H54 (cell line): Measurements from ENCODE around the gene ASAP2.

Experiments used
- DNase-seq: peaks from one replicate; pipeline ENCODE4 v3.0.0; 2011; ENCODE audit warnings: low spot score, mixed read lengths; ENCODE audit not compliant: insufficient read length
- FAIRE-seq: peaks from 3 replicates; lab custom pipeline; 2011; peaks lifted over from hg19 to GRCh38; lab: Jason Lieb, UNC
- POLR2A ChIP-seq: IDR thresholded peaks from 2 replicates; pipeline ENCODE4 v1.6.1; 2011; ENCODE audit warnings: low read depth, mild to moderate bottlenecking, low read length

The ASAP2 gene

GRCh38 chr2:9412781-9413180 lies 206.2 kb downstream of the ASAP2 start:
- DNase-seq (no peak), FAIRE-seq (no peak)
- TF ChIP-seq POLR2A = no peak

GRCh38 chr2:9415516-9416169 lies 209.0 kb downstream of the ASAP2 start:
- no peak for DNase-seq
- no peak for FAIRE-seq

GRCh38 chr2:9416267-9416961 lies 209.8 kb downstream of the ASAP2 start:
- DNase-seq = no peak
- TF ChIP-seq POLR2A = no peak
- FAIRE-seq = no peak

More at GRCh38 chr2:9415516-9416169, 209.0 kb downstream of the ASAP2 start:
- no peak for TF ChIP-seq POLR2A

- no peak for DNase-seq
- FAIRE-seq = no peak
- no peak for TF ChIP-seq POLR2A
Observed at GRCh38 chr2:9416962-9417316, 210.3 kb downstream of the ASAP2 start.

GRCh38 chr2:9417725-9418124 lies 211.1 kb downstream of the ASAP2 start:
- no peak for DNase-seq
- no peak for FAIRE-seq

GRCh38 chr2:9418746-9419145 lies 212.1 kb downstream of the ASAP2 start:
- no peak for DNase-seq
- TF ChIP-seq POLR2A = no peak
- no peak for FAIRE-seq

More at GRCh38 chr2:9417725-9418124, 211.1 kb downstream of the ASAP2 start:
- no peak for TF ChIP-seq POLR2A

GRCh38 chr2:9419541-9419940 lies 212.9 kb downstream of the ASAP2 start:
- FAIRE-seq (no peak), DNase-seq (no peak)
- no peak for TF ChIP-seq POLR2A

GRCh38 chr2:9420495-9420894 lies 213.9 kb downstream of the ASAP2 start:
- DNase-seq = no peak
- FAIRE-seq = no peak
- no peak for TF ChIP-seq POLR2A

- DNase-seq (peak; percentile 47), FAIRE-seq (no peak)
Observed at GRCh38 chr2:9422321-9423099, 215.9 kb downstream of the ASAP2 start.

GRCh38 chr2:9423100-9423921 lies 216.7 kb downstream of the ASAP2 start, which contains the start of the genes CPSF3 and ITGB1BP1:
Gene CPSF3, plus strand, starts transcription at chr2:9423654. Its CDS starts 120 bp downstream, at chr2:9423774.
Gene ITGB1BP1, minus strand, starts transcription at chr2:9423528. Its CDS starts 4,831 bp downstream, at chr2:9418697.
- DNase-seq (peak; percentile 99), FAIRE-seq (peak; percentile 86)
- TF ChIP-seq POLR2A = peak; percentile 6

More at GRCh38 chr2:9422321-9423099, 215.9 kb downstream of the ASAP2 start:
- peak; percentile 24; the same call in 1 of the 2 replicates for TF ChIP-seq POLR2A

- FAIRE-seq = no peak
- TF ChIP-seq POLR2A = no peak
- no peak for DNase-seq
Observed at GRCh38 chr2:9423922-9424272, 217.3 kb downstream of the ASAP2 start.

GRCh38 chr2:9424447-9425164 lies 218.0 kb downstream of the ASAP2 start:
- DNase-seq (no peak), FAIRE-seq (no peak)
- no peak for TF ChIP-seq POLR2A
